ENCODE measurements around the gene CCDC174.

DNA sequence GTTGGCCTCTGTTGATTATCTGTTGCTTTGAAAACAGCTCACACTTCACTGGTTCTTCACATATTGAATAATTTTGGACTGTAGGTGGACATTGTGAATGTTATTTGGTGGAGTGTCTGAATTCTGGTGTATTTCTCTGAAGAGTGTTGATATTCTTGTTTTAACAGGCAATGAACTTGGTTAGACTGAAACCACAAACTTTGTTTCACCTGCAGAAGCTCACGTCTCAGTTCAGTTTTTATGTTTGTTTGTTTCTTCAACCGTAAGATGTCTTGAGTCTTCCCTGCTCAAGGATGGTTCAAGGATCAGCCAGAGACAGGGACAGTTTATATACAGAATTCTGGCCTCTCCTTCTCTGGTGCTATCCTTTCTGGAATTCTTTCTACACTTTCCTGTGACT lies 67.0 kb downstream of the CCDC174 start:
- TF ChIP-seq, protein P1, sequence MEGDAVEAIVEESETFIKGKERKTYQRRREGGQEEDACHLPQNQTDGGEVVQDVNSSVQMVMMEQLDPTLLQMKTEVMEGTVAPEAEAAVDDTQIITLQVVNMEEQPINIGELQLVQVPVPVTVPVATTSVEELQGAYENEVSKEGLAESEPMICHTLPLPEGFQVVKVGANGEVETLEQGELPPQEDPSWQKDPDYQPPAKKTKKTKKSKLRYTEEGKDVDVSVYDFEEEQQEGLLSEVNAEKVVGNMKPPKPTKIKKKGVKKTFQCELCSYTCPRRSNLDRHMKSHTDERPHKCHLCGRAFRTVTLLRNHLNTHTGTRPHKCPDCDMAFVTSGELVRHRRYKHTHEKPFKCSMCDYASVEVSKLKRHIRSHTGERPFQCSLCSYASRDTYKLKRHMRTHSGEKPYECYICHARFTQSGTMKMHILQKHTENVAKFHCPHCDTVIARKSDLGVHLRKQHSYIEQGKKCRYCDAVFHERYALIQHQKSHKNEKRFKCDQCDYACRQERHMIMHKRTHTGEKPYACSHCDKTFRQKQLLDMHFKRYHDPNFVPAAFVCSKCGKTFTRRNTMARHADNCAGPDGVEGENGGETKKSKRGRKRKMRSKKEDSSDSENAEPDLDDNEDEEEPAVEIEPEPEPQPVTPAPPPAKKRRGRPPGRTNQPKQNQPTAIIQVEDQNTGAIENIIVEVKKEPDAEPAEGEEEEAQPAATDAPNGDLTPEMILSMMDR (conservative IDR thresholded peaks at IDR 0.05; ENCODE audit: low read length) = no peak
- no peak for TF ChIP-seq EZH2phosphoT487 (IDR thresholded peaks at IDR 0.05; ENCODE audit: borderline replicate concordance)

All from Loucy (cell line).